NCI-H345 (cell line): ENCODE results near the gene NDUFV2.
"Not testable (repeated sequence)": the region's sequence is repeated elsewhere in the genome, so short reads cannot be mapped to it uniquely, and the experiment has no call there.

Experiments used
- DNase-seq: peaks from one replicate; lab custom pipeline; 2025; lab: John Stamatoyannopoulos, UW

Gene NDUFV2

GRCh38 chr18:9091066-9091476 lies 11.4 kb upstream of the NDUFV2 start:
- no peak for DNase-seq

GRCh38 chr18:9092665-9093064 lies 9.8 kb upstream of the NDUFV2 start:
- no peak for DNase-seq

GRCh38 chr18:9093109-9093508 lies 9.4 kb upstream of the NDUFV2 start:
- not testable (repeated sequence) for DNase-seq

- no peak for DNase-seq
These were observed 7.9 kb upstream of the NDUFV2 start for GRCh38 chr18:9094307-9095226.

GRCh38 chr18:9095297-9096006 lies 7.0 kb upstream of the NDUFV2 start:
- no peak for DNase-seq

DNA sequence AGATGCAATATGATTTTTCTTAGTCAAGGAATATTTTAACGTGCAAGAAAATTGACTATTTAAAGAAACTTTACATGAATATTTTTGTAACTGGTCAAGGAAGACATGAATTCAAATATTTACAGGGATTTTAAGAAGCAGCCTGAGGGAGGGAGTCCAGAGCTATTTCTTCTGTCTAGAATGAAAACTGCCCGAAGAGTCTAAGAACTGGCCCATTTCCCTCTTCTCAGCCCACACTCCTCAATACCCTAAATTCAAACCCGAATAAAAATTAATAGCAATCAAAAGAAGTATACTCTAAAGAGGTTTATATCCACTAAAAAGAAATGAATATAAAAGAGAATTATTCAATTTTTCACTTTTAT lies 6.5 kb upstream of the NDUFV2 start:
- DNase-seq, result no peak

DNA sequence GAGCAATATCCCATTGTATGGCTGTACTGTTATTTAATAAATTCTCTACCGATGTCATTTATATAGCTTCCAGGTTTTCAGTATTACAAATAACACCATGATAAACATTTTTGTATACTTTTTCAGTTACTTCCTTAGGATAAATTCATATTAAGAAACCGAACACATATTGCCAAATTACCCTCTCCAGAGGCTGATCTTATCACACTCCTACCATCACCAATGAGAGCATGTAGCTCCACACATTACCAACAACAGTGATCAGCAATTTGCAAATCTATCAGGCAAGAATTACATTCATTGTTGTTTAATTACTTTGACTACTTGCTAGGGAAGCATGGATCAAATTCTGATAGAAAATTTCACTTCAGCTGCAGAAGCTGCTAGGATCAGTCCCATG lies 5.8 kb upstream of the NDUFV2 start:
- DNase-seq, result no peak

DNA sequence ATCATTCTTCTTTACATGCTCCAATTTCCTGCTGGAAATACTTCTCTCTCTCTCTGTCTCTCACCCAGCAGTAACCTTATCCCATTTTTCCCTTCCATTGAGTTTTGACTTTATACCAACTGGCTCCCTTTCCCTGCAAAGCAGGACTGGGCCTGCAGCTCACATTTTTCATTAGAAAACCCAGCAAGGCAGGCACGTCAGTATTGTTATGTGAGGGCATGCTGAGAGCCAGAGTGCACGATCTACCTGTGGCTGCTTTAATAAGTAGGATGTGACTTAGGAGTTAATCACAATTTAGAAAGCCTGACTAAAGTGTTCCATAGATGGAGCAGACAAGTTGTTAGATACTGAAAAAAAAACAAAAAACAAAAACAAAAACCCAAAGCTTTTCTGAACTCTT lies 5.2 kb upstream of the NDUFV2 start:
- no peak for DNase-seq

GRCh38 chr18:9100796-9101195 lies 1.7 kb upstream of the NDUFV2 start:
- DNase-seq, result no peak

DNA sequence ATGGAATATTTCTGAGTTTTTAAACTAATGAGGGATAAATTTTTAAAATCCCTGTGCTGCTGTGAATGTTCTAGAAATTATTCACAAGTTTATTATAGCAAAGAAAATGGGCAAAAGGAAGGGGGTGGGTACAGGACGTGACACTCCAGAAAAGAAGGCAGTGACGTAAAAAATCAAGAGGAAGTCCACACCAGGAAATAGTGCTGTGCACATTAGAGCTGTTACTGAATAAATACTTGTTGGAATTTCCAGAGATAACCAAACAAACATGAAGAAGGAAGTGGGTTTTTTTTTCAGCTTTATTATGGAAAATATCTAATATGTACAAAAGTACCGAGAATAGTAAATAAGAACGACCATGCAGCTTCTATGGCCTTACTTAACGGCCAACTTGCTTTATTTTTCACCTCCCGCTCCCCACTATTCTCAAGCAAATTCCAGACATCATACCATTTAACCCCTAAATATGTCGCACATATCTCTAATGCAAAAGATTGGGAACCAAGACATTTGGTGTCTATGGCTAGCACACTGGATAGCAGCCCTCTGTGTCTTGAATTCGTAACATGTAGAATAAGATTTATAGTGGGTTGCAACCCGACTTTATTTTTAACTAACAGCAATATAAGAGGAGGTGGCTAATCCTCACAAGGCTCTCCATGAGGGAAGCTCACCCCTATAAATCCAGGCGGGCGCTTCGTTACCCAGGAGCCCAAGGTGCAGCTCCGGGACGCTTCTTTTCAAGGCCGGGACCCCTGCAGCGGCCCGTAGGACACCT lies 580 bp upstream of the NDUFV2 start:
- DNase-seq, result peak; percentile 44

GRCh38 chr18:9103376-9103873 lies 926 bp downstream of the NDUFV2 start:
- no peak for DNase-seq

GRCh38 chr18:9104244-9104901 lies 1.9 kb downstream of the NDUFV2 start:
- no peak for DNase-seq

DNA sequence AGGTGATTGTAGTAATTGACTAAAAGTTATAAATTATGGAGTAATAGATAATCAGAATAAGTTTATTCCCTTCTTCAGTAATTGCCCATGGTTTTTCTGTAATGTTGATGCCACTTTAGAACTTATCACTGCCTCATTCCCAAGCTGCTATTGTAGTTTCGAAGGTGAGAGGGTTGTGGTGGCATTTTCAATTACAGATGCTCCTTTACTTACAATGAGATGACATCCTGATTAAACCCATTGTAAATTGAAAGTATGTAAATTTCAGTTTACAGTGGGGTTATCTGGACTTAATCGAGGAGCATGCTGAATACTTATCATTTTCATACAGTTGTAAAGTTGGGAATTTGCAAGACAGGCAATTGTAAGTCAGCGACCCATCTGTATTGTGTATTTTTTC lies 2.9 kb downstream of the NDUFV2 start:
- DNase-seq, result no peak

DNA sequence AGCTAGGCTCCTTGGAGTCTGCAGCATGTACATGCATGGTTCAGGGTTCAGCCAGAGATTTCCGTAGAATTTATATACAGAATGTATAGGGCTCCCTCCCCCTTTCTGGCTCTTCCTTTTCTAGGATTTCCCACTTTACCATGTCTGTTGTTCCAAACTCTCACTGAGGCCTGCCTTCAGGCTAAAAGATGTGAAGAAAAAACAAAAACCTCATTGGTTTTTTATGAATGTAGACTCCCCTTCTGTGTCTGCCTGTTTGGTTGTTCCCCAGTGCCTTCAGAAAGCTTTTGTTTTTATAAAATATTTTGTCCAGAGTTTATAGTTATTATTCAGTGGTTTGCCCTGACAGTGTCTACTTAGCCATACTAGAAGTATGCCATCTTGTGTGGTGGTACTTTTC lies 3.6 kb downstream of the NDUFV2 start:
- no peak for DNase-seq

GRCh38 chr18:9106800-9107584 lies 4.5 kb downstream of the NDUFV2 start:
- DNase-seq, result no peak

- no peak for DNase-seq
These were observed 6.4 kb downstream of the NDUFV2 start for GRCh38 chr18:9108911-9109310.

- DNase-seq, result no peak
These were observed 7.0 kb downstream of the NDUFV2 start for GRCh38 chr18:9109523-9109922.

DNA sequence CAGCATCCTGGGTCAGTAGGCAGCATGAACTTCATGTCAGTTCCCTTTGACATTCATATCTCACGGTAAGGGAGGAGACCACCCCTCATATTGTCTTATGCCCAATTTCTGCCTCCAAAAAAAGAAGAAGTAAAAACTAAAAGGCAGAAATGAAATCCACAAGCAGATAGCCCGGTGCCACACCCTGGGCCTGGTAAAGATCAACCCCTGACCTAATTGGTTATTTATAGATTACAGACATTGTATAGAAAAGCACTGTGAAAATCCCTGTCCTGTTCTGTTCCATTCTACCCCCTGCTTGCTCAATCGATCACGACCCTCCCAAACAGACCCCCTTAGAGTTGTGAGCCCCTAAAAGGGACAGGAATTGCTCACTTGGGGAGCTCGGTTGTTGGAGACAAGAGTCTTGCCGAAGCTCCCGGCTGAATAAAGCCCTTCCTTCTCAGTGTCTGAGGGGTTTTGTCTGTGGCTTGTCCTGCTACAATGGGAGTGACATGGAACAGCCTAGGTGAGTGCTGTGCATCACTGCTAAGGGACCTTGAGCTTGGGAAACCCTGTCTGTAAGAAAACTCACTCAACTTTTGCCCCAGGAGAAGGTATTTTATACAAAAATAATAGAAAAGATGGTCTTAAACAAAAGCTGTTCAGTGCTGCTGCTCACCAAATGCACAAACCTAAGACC lies 11.1 kb downstream of the NDUFV2 start:
- no peak for DNase-seq

GRCh38 chr18:9115984-9116383 lies 13.5 kb downstream of the NDUFV2 start:
- DNase-seq, result no peak
